HEK293 (cell line): Measurements from ENCODE around the gene DNHD1.

ENCODE experiments used
- CTCF ChIA-PET: fragments of 350-600 bp; formaldehyde crosslinking; extraction: SDS; loops from one replicate; lab custom pipeline; 2021; ENCODE audit warnings: antibody characterized with exemption; lab: Yijun Ruan, JAX
- POLR2A ChIA-PET: fragments of 300-600 bp; formaldehyde crosslinking; extraction: SDS; loops from one replicate; lab custom pipeline; 2020; ENCODE audit warnings: antibody characterized with exemption, inconsistent platforms; lab: Yijun Ruan, JAX
- H3K27ac ChIP-seq: fragments of 200-500 bp; sonication (Bioruptor generic); 2 replicates; pipeline ENCODE4 v1.5.1; 2014; ENCODE audit warnings: low read depth, low read length, control low read depth, inconsistent platforms; ENCODE audit errors: extremely low read depth
- H3K36me3 ChIP-seq, 2 experiments: fragments of 200-500 bp in 1 of 2; sonication (Bioruptor generic) in 1 of 2; 1 replicate in 1 of 2; 2 replicates in 1 of 2; pipeline ENCODE4 v1.5.1; 2014 to 2017; ENCODE audit warnings: inconsistent platforms in 2 of 2, low read length in 2 of 2; ENCODE audit not compliant: control insufficient read depth in 2 of 2, insufficient read depth in 1 of 2
- H3K4me1 ChIP-seq: fragments of 200-500 bp; sonication (Bioruptor generic); 2 replicates; pipeline ENCODE4 v1.5.1; 2014; ENCODE audit warnings: mild to moderate bottlenecking, low read length, inconsistent platforms; ENCODE audit not compliant: control insufficient read depth, insufficient read depth
- H3K4me3 ChIP-seq: 2 replicates; pipeline ENCODE4 v1.5.1; 2011; ENCODE audit warnings: low read depth, mild to moderate bottlenecking, control low read depth, low read length, moderate library complexity
- H3K9me3 ChIP-seq: fragments of 200-500 bp; sonication (Bioruptor generic); 2 replicates; pipeline ENCODE4 v1.5.1; 2014; ENCODE audit warnings: low read depth, low read length, inconsistent platforms; ENCODE audit not compliant: control insufficient read depth, insufficient read depth
- KLF10 ChIP-seq: fragments of 450-650 bp; IDR thresholded peaks from 2 replicates; pipeline ENCODE4 v1.5.1; 2018; ENCODE audit warnings: missing biosample characterization, mild to moderate bottlenecking, missing genetic modification characterization
- KLF8 ChIP-seq: fragments of 450-650 bp; formaldehyde crosslinking; IDR thresholded peaks from 2 replicates; pipeline ENCODE4 v1.5.1; 2016; ENCODE audit warnings: missing biosample characterization, missing genetic modification characterization
- REPIN1 ChIP-seq: fragments of 450-650 bp; formaldehyde crosslinking; IDR thresholded peaks from 2 replicates; pipeline ENCODE4 v1.5.1; 2017; ENCODE audit warnings: missing biosample characterization, missing genetic modification characterization, low read depth
- SCRT2 ChIP-seq: fragments of 450-650 bp; formaldehyde crosslinking; IDR thresholded peaks from 2 replicates; pipeline ENCODE4 v1.5.1; 2016; ENCODE audit warnings: missing biosample characterization, missing genetic modification characterization
- SP2 ChIP-seq: fragments of 450-650 bp; formaldehyde crosslinking; IDR thresholded peaks from 2 replicates; pipeline ENCODE4 v1.5.1; 2016; ENCODE audit warnings: missing biosample characterization, missing genetic modification characterization
- SP7 ChIP-seq: fragments of 450-650 bp; formaldehyde crosslinking; IDR thresholded peaks from 2 replicates; pipeline ENCODE4 v1.5.1; 2016; ENCODE audit warnings: missing biosample characterization, missing genetic modification characterization
- ZBTB49 ChIP-seq: fragments of 450-650 bp; formaldehyde crosslinking; IDR thresholded peaks from 2 replicates; pipeline ENCODE4 v1.5.1; 2016; ENCODE audit warnings: missing biosample characterization, missing genetic modification characterization, low read depth
- ZNF391 ChIP-seq: fragments of 450-650 bp; formaldehyde crosslinking; IDR thresholded peaks from 2 replicates; pipeline ENCODE4 v1.5.1; 2016; ENCODE audit warnings: low read depth, missing biosample characterization, missing genetic modification characterization, borderline replicate concordance
- ZNF514 ChIP-seq: fragments of 450-650 bp; formaldehyde crosslinking; IDR thresholded peaks from 2 replicates; pipeline ENCODE4 v1.5.1; 2016; ENCODE audit warnings: missing biosample characterization, missing genetic modification characterization
- ZNF521 ChIP-seq: fragments of 450-650 bp; formaldehyde crosslinking; IDR thresholded peaks from 2 replicates; pipeline ENCODE4 v1.5.1; 2017; ENCODE audit warnings: missing biosample characterization, mild to moderate bottlenecking, missing genetic modification characterization
- ZNF555 ChIP-seq: fragments of 450-650 bp; formaldehyde crosslinking; conservative IDR thresholded peaks from 2 replicates; pipeline ENCODE4 v1.5.1; 2017; ENCODE audit warnings: missing biosample characterization, mild to moderate bottlenecking, missing genetic modification characterization, inconsistent platforms
- ZNF677 ChIP-seq: fragments of 450-650 bp; IDR thresholded peaks from 2 replicates; pipeline ENCODE4 v1.5.0; 2018; ENCODE audit warnings: missing biosample characterization, mild to moderate bottlenecking, missing genetic modification characterization, moderate library complexity
- ZNF830 ChIP-seq: fragments of 450-650 bp; IDR thresholded peaks from 2 replicates; pipeline ENCODE4 v1.5.0; 2018; ENCODE audit warnings: missing biosample characterization, missing genetic modification characterization, low read depth, mild to moderate bottlenecking, moderate library complexity
- TF ChIP-seq, protein P1 (sequence below): fragments of 450-650 bp; formaldehyde crosslinking; IDR thresholded peaks from 2 replicates; pipeline ENCODE4 v1.5.1; 2016; ENCODE audit warnings: missing biosample characterization, missing genetic modification characterization, borderline replicate concordance
- TF ChIP-seq, protein P2 (sequence below): fragments of 450-650 bp; formaldehyde crosslinking; IDR thresholded peaks from 2 replicates; pipeline ENCODE4 v1.5.1; 2016; ENCODE audit warnings: missing biosample characterization, missing genetic modification characterization

The DNHD1 gene

DNA sequence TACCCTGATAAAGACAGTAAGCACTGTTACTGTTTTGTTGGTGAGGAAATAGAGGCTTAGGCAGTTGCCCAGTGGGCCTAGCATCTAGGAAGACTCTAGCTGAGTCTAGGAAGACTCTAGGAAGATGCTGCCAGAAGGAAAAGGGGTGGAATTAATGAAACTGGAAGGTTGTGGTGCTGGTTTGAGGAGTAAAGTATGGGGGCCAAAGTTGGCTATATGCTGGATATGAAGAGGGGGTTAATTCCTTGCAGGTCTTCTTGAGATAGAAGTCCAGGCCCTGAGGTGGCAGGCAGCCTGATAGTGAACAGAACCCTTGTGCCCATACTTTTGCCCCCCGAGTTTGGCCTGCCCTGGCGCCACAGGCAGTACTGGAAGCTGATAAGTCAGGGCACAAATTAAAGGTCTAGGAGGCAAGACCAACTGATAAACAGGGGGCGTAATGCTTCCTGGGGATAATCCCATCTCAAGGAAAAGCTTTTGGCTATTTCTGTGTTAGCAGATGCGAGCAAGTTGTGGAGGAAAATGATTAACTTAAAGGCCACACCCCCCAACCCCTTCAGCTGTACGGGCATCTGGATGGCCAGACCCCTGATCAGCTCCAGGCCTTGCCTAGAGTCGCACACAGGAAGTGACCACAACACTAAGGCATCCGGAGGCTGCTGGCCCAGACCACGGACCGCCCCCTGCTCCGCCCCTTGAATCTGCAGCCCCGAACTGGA lies 109.5 kb downstream of the DNHD1 start (continued):
- TF ChIP-seq SP7 (tag by site-specific recombination): peak; percentile 31; the same call in 1 of the 2 replicates
- TF ChIP-seq SP2 (tag by site-specific recombination): peak; percentile 84

GRCh38 chr11:6607190-6607795 lies 110.2 kb downstream of the DNHD1 start:
- ChIA-PET POLR2A (interaction anchor here (0.7 to 1.5 kb wide), 7 partner anchors 12 to 126 kb away, joined by 3 to 12 read pairs (median 4); partner anchors contain the start of genes ARFIP2, MRPL17, TIMM10B and TPP1), CTCF (interaction anchor here (0.7 to 1.7 kb wide), 6 partner anchors 10 to 228 kb away, joined by 3 to 5 read pairs (median 4); partner anchors contain the start of gene MRPL17)
- H3K9me3 ChIP-seq: no peaks in the 10 kb centered on the region
- H3K4me1 ChIP-seq: no peaks in the 10 kb centered on the region
- peak; percentile 20; the same call in 1 of the 2 replicates for TF ChIP-seq KLF10 (tag by site-specific recombination)
- TF ChIP-seq ZNF514 (tag by site-specific recombination): no peak
- no peak for TF ChIP-seq ZNF677 (tag by site-specific recombination)
- peak; percentile 63 for TF ChIP-seq SCRT2 (tag by site-specific recombination)
- H3K27ac ChIP-seq: peak overlapping the region; percentile 13; the same call in 1 of the 2 replicates
- H3K4me3 ChIP-seq: no peak overlapping the region
- peaks cover 0 to 47% of the 10 kb centered on the region in 2 experiments; a peak in 1 of 3 replicates for H3K36me3 ChIP-seq

DNA sequence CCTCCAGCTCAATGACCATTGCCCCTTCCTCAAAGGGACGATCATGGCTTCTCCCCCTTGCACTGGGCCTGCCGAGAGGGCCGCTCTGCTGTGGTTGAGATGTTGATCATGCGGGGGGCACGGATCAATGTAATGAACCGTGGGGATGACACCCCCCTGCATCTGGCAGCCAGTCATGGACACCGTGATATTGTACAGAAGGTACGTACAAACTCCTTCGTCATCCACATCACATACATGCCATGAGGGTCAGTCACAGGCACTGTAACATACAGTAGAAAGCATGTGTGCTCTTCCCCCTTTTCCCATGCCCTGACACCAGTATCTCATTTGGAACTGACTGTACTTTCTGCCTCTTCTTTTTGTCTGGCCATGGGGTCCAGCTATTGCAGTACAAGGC lies 110.9 kb downstream of the DNHD1 start:
- TF ChIP-seq ZNF555 (tag by site-specific recombination): no peak
- no peak for TF ChIP-seq KLF8 (tag by site-specific recombination)
- TF ChIP-seq ZBTB49: no peak
- TF ChIP-seq, protein P1, sequence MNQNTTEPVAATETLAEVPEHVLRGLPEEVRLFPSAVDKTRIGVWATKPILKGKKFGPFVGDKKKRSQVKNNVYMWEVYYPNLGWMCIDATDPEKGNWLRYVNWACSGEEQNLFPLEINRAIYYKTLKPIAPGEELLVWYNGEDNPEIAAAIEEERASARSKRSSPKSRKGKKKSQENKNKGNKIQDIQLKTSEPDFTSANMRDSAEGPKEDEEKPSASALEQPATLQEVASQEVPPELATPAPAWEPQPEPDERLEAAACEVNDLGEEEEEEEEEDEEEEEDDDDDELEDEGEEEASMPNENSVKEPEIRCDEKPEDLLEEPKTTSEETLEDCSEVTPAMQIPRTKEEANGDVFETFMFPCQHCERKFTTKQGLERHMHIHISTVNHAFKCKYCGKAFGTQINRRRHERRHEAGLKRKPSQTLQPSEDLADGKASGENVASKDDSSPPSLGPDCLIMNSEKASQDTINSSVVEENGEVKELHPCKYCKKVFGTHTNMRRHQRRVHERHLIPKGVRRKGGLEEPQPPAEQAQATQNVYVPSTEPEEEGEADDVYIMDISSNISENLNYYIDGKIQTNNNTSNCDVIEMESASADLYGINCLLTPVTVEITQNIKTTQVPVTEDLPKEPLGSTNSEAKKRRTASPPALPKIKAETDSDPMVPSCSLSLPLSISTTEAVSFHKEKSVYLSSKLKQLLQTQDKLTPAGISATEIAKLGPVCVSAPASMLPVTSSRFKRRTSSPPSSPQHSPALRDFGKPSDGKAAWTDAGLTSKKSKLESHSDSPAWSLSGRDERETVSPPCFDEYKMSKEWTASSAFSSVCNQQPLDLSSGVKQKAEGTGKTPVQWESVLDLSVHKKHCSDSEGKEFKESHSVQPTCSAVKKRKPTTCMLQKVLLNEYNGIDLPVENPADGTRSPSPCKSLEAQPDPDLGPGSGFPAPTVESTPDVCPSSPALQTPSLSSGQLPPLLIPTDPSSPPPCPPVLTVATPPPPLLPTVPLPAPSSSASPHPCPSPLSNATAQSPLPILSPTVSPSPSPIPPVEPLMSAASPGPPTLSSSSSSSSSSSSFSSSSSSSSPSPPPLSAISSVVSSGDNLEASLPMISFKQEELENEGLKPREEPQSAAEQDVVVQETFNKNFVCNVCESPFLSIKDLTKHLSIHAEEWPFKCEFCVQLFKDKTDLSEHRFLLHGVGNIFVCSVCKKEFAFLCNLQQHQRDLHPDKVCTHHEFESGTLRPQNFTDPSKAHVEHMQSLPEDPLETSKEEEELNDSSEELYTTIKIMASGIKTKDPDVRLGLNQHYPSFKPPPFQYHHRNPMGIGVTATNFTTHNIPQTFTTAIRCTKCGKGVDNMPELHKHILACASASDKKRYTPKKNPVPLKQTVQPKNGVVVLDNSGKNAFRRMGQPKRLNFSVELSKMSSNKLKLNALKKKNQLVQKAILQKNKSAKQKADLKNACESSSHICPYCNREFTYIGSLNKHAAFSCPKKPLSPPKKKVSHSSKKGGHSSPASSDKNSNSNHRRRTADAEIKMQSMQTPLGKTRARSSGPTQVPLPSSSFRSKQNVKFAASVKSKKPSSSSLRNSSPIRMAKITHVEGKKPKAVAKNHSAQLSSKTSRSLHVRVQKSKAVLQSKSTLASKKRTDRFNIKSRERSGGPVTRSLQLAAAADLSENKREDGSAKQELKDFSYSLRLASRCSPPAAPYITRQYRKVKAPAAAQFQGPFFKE: no peak
- TF ChIP-seq ZNF830 (tag by site-specific recombination): no peak
- no peak for TF ChIP-seq REPIN1 (tag by site-specific recombination)
- no peak for TF ChIP-seq ZNF521 (tag by site-specific recombination)
- TF ChIP-seq ZNF391 (tag by site-specific recombination): no peak
- TF ChIP-seq, protein P2, sequence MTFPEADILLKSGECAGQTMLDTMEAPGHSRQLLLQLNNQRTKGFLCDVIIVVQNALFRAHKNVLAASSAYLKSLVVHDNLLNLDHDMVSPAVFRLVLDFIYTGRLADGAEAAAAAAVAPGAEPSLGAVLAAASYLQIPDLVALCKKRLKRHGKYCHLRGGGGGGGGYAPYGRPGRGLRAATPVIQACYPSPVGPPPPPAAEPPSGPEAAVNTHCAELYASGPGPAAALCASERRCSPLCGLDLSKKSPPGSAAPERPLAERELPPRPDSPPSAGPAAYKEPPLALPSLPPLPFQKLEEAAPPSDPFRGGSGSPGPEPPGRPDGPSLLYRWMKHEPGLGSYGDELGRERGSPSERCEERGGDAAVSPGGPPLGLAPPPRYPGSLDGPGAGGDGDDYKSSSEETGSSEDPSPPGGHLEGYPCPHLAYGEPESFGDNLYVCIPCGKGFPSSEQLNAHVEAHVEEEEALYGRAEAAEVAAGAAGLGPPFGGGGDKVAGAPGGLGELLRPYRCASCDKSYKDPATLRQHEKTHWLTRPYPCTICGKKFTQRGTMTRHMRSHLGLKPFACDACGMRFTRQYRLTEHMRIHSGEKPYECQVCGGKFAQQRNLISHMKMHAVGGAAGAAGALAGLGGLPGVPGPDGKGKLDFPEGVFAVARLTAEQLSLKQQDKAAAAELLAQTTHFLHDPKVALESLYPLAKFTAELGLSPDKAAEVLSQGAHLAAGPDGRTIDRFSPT (tag by site-specific recombination): no peak
- Histone ChIP-seq H3K27ac (no peak overlapping the region), H3K36me3 (peaks cover 0 to 46% of the 10 kb centered on the region in 2 experiments; a peak in 1 of 3 replicates), H3K4me1 (no peaks in the 10 kb centered on the region), H3K9me3 (no peaks in the 10 kb centered on the region), H3K4me3 (no peak overlapping the region)
- POLR2A ChIA-PET: interaction anchor here (1.3 to 1.5 kb wide), 2 partner anchors 75 to 127 kb away, joined by 6 to 7 read pairs; partner anchors contain the start of genes ARFIP2, MRPL17 and TIMM10B
- CTCF ChIA-PET: interaction anchor here (1.3 kb wide), 1 partner anchor 9 kb away, joined by 4 read pairs; no protein-coding TSS in a partner anchor
